GM19467 (cell line): ENCODE measurements around the gene PHF8.
A peak's percentile ranks its signal among the peaks of the same experiment; 100 is the strongest.

Experiments
- ATAC-seq: cut with Tn5 transposase; IDR thresholded peaks from one replicate; pipeline ENCODE4 v1.9.1; 2021; ENCODE audit warnings: mild to moderate bottlenecking, moderate library complexity; ENCODE audit not compliant: unreplicated experiment

PHF8 gene

GRCh38 chrX:54044126-54044876, at the start of gene PHF8:
Gene PHF8, minus strand, starts transcription at chrX:54044473. Its CDS starts 1,745 bp downstream, at chrX:54042728.
- ATAC-seq = peak; percentile 77

- ATAC-seq = no peak
These were observed 49.3 kb upstream of the PHF8 start for GRCh38 chrX:54093571-54093970.

GRCh38 chrX:54093159-54093558, 48.9 kb upstream of the PHF8 start:
- ATAC-seq = no peak

DNA sequence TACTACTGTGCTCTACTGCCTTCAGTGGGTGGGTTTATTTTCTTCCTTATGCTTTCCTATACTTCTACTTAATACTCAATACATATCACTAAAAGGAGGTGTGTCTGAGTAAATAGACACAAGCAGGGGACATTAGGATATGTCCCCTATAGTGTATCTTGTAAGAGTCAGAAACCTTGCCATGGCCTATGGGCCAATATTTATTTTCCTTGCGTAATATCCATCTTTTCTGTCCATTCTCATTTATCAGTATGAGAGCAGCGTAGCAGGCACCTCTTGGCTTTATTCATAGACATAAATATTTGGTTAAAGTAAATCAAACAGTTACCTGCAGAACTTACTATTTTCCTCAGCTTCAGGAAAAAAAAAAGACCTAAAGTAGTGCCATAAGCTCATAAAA, 46.6 kb upstream of the PHF8 start:
- no peak for ATAC-seq

DNA sequence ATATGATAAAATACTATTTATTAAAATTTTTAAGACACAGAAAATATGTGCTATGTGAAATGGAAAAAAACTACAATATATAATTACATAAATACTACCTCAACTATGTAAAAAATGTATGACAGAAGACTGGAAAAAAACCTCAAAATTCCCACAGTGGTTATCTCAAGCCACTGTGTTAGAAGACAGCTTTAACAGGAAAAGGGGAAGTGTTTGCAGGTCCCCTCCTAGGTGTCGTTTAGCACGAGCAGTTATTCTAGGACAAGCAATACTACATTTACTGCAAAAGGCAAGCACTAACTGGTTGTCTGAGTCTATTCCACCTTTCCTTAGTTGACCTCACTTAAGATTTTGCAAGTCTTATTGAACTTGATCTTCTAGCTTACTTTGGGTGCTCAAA, 44.9 kb upstream of the PHF8 start:
- no peak for ATAC-seq

- ATAC-seq = no peak
These were observed 43.4 kb upstream of the PHF8 start for GRCh38 chrX:54087661-54088060.

DNA sequence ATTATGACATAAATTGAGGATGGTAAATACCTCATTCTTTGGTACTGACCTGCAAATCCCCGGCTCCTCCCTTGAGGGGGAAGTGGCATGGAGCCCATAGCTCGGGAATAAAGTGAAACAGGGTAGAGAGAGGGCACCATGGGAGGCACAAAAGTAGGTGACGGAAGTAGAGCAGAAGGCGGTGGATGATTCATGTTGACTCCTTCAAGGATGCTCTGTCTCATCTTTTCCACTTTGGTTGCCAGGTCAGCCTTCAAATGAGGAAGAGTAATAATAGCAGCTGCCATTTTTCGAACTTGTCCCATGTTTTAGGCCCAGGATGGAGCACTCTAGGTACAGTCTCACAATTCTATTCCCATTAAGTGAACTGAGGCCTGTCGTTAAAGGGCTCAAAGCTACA, 41.4 kb upstream of the PHF8 start:
- no peak for ATAC-seq

DNA sequence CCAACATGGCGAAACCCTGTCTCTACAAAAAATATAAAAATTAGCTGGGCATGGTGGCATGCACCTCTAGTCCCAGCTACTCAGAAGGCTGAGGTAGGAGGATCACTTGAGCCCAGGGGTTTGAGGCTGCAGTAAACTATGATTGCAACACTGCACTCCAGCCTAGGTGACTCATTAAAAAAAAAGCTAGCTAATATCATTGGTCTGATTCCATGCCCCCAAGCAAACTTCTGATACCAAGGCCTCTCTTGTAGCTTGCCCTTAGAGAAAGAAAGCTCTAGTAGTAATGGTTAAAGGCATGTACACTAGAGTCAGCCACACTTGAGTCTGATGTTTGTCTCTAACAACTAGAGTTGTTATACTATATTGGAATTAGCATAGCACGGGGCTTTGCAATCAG, 32.6 kb upstream of the PHF8 start:
- ATAC-seq = no peak

DNA sequence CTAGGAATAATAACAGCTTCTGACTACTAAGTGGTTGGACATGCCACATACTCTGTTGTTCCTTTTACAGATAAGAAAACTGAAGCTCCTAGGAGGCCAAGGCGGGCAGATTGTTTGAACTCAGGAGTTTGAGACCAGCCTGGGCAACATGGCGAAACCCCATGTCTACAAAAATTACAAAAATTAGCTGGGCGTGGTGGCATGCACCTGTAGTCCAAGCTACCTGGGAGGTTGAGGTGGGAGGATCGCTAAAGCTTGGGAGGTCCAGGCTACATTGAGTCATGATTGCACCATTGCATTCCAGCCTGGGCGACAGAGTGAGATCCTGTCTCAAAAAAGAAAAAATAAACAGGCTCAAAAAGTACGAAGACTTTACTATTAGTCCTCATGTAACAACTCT, 30.6 kb upstream of the PHF8 start:
- ATAC-seq = no peak

DNA sequence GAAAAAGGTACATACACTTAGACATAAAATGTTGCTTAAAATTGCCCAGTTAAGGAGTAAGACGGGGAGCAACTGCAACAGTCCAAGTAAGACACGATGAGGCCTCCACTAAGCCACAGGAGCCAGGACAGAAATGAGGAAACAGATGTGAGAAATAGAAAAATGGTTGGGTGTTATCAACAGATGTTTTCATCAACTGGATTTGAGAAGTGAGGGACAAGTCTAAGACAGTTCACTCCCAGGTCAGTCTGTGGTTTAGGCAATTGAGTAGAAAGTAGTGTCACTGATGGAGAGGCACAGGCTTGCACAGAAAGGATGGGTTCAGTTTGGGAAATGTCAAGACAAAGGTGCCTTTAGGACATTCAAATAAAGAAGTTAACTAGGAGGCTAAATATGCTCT, 23.5 kb upstream of the PHF8 start:
- ATAC-seq = no peak

GRCh38 chrX:54066841-54067240, 22.6 kb upstream of the PHF8 start:
- ATAC-seq = no peak

- ATAC-seq = no peak
These were observed 20.3 kb upstream of the PHF8 start for GRCh38 chrX:54064564-54064963.

GRCh38 chrX:54063361-54063760, 19.1 kb upstream of the PHF8 start:
- no peak for ATAC-seq

DNA sequence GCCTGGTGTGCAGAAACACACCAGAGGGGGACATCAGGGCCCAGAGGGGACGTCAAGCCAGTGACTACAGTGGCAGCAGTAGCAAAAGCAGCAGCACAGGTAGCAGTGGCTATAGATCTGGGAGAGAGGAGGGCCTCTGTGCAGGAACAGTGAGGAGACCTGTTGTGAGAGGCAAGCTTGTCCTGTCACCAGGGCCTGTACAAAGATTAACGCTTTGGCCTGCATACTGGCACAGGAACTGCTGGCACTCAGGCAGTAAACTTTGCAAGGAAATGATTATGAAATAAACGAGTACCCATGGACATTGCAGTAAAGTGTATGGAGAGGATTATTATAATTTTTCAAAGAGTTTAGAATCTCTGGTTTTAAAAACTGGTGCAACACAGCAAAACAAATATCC, 5.5 kb upstream of the PHF8 start:
- ATAC-seq = no peak

DNA sequence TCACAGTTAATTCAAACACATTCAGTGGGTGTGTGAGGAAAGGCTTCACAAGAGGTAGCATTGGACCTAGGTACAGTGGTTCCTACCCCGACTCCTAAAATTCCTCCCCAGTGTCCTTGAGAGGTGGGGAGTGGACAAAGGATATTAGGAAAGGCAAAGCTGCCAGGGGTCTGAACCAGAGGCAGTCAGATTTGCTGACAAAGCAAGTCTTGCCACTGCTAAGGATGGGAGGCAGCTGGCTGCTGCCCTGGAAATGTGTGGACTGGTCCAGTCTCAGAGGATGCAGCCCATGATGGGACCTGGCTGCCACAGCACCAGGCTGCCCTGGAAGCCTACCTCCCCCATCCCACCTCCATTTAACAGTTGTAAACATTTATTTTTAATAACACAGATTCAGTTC, 4.1 kb upstream of the PHF8 start:
- ATAC-seq = no peak

DNA sequence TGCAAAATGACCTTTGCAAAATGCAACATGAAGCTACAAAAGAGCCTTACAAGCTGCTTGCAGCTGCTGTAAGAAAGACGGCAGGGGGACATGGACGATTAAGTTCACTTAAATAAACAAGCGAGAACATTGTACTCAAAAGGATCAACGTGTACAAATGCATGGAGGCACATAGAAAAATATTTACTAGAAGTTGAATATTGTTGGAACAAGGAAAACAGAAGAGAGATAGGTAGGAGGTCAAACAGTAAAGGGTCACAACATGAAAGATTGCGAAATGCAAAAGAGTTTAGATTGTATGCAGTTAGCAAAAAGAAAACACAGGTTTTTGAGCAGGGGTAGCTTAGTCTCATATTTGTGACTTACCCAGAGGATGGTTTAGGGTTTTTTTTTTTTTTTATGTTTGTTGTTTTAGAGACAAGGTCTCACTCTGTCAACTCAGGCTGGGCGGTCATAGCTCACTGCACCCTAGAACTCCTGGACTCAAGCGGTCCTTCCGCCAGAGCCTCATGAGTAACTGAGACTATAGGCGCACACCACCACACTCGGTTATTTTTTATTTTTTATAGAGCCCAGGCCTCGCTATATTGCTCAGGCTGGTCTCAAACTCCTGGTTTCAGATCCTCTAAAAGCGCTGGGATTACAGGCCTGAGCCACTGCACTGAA, 1.4 kb upstream of the PHF8 start:
- ATAC-seq = no peak

DNA sequence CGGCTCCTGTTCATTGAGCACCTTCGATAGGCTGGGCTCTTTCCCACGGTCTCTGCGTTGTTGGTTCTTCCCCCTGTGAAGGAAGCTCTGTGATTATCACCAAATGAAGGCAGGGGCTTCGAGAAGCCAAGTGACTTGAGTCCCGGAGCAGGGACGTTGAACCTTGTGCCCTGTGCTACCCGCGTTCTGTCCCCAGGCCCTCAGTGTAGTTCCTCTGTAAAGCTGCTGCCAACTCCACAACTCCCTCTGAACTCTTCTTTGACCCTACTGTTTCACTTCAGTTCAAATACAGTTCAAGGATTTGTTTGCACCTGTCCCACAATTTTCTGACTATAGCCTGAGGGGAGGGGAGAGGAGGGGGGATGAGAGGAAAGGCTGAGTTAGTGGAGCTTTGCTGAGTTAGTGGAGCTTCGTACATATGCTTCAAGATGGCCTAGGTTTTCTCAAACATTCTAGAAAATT, 635 bp upstream of the PHF8 start:
- no peak for ATAC-seq

DNA sequence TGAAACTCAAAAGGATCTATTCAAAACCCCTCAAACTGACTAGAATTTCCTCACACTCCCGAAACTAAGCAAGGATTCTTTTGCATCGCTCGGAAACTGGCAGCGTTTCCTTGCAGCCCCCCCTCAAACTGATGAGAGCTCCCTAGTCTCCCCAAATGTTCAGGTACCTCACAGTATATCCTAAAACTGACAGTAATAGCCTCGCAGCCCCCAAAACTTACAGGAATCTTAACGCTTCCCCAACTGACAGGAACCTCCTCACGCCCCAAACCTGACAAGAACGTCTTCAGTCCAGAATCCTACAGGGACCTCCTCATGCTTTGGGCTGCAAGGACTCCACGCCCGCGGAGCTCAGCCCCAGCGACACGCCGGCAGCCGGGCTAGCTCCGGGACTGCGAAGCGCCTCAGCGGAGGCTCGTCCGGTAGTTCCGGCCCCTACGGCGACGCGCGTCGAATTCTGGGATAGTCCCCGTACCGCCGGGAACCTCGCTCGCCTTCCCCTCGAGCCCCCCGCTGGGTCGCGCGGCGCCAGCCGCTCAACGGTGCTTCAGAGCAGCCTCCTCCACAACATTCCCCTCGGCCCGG, 640 bp downstream of the PHF8 start:
- ATAC-seq = peak; percentile 14

GRCh38 chrX:54043056-54043455, 1.2 kb downstream of the PHF8 start:
- ATAC-seq = no peak

- ATAC-seq = no peak
These were observed 1.7 kb downstream of the PHF8 start for GRCh38 chrX:54042609-54043021.

DNA sequence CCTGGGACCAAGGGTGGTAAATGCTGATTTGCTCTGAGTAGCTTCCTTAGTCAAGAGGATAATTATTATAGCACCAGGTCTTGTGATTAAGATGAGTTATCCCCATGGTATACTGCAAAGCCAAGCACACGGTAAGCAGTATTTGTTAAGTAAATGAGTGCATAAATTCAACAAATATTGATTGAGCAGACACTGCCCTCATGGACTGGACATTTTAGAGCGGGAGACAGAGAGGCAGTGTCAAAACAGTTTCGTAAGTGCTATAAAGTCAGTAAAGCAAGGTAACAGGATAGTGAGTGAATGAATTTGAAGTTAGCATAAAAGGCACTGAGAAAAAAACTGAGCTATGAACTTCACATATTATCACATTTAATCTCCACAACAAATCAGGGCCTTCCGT, 13.9 kb downstream of the PHF8 start:
- no peak for ATAC-seq

DNA sequence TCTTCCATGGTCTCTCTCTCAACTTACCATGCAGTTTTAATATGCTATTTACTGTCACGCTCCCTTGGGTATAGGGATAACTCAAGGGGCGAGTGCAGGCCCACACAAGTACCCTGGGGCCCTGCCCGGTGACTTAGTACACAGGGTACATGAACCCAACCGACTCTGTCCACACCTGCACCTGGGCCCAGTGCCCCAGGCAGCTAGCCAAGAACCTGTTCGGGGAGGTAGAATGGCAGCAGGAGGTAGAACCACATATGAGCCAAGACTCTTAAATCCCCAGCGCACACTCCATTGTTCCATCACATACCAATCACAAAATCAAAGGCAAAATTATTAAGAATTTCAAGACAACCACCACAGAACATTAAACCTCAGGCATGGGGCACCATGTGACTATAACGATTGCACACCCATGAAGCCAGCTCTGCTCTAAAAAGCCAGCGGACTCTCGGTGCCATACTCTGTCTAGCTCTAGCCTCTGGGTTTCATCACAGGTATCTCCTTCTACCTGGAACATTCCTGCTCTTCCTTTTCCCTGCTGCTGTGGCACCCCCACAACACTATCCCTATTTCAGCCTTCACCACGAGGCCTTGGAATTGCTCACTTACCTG, 14.6 kb downstream of the PHF8 start:
- ATAC-seq = no peak
